GM21737 (cell line): ENCODE measurements around the gene CAMSAP1.

Experiments used
- ATAC-seq: cut with Tn5 transposase; IDR thresholded peaks from one replicate; pipeline ENCODE4 v1.9.1; 2021; ENCODE audit warnings: mild to moderate bottlenecking, moderate library complexity; ENCODE audit not compliant: unreplicated experiment

The CAMSAP1 gene

GRCh38 chr9:135761150-135761844 is 146.0 kb downstream of the CAMSAP1 start:
- no peak for ATAC-seq

GRCh38 chr9:135760465-135760864 is 146.9 kb downstream of the CAMSAP1 start:
- no peak for ATAC-seq

- ATAC-seq = no peak
These were observed 147.6 kb downstream of the CAMSAP1 start for GRCh38 chr9:135759676-135760300.

- ATAC-seq = no peak
These were observed 148.5 kb downstream of the CAMSAP1 start for GRCh38 chr9:135758870-135759269.
